Measurements from ENCODE around the gene UGT1A7.

Gene UGT1A7

DNA sequence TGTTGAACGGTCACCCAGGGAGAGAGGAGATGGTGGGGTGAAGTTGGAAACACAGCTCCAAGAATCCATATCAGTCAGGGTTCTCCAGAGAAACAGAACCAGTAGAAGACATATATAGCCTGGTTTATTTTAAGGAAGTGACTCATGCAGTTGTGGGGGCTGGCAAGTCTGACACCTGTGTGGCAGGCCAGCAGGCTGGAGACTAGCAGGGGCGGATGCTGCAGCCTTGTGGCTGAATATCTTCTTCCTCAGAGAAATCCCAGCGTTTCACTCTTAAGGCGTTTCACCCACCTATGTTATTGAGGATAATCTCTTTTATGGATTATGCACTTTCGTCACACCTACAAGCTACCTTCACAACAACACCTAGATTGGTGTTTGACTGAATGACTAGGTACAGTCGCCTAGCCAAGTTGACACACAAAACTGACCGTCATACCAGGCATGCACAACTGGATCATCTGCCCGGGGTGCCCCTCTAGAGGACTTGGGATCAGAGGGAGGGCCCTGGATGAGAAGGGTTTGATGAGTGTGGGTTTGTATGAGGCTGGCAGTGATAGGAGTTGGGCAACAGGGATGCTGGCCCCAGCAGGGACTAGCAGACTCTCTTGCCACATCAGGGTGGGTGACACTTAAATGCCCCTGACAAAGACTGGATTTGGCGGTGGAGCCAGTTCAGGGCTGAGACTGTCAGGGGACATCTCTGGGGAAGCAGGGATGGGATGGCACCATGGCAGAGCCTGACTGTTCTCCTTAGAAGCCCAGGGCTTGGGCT is 119.8 kb downstream of the UGT1A7 start:
- no peak for DNase-seq

DNA sequence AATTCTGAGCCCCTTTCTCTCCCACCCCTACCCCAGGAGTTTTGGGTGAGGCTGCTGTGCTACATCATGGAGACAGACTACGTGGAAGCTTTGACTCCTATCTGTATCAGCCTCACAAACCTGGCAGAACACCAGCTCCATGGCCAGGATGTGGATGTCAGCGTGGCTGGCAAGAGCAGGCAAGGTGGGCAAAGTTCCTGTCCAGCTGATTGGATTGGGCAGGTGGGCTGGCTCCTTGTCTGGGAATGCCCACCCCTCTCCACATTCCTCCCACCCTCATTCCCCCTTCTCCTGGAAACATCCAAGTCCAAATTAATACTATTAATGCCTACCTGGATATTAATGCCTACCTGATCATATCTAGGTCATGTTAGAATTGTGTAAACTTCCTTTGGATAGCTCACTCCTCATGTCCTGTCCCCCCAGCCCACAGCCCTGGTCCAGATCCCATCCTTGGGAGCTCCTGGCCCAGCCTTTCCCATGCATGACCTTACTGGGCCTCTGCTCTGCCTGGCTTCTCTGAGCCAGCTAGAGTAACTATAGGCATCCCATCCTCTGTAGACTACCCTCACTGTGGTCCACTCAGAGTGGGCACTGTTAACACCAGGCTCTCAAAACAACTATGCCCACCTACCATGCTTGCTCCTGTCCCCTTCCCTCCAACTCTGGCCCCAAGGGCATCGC is 120.6 kb downstream of the UGT1A7 start:
- DNase-seq = no peak

DNA sequence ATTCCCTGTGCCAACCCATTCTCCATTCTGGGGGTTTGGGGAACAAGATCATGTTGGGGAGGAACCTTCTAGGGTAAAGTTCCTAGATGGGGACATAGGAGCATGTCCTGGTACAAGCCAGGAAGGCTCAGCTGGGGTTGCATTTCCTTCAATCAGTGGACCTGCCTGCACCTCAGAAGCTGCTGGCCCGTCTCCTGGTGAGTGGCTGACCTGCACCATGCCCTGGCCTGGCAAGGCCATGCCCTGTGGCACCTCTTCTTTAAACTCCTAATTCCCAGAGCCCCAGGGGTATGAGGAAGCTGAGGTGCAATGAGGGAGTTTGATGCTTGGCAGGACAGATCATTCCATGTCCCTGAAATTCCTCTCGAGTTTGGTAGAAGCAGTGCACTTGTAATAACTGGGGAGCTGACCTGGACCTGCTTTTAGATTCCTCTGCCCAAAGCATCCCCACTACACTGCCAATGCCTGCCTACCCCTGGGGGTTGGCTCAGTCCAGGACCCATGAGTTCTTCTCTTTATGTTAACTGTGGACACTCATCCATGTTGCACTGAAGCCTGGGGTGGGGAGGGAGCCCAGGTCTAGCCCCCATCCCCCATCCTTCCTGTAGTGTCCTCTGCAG is 121.7 kb downstream of the UGT1A7 start:
- no peak for DNase-seq

DNA sequence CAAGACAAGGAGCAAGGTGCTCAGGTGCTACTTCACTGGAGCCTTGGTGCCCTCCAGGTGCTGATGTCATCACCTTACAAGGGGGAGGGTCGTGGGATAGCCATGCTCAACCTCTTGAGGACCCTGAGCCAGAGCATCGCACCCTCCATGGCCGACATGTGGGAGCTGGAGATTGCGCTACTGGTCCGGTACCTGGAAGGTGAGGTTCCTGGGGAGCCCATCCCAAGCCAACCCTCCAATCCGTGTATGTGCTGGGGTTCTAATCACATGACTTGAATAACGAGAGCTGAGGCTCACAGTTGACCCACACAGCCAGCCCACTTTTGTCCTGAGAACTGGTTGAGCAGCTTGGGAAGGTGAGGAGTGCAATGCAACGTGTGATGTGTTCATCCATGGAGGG is 122.3 kb downstream of the UGT1A7 start:
- no peak for DNase-seq

DNA sequence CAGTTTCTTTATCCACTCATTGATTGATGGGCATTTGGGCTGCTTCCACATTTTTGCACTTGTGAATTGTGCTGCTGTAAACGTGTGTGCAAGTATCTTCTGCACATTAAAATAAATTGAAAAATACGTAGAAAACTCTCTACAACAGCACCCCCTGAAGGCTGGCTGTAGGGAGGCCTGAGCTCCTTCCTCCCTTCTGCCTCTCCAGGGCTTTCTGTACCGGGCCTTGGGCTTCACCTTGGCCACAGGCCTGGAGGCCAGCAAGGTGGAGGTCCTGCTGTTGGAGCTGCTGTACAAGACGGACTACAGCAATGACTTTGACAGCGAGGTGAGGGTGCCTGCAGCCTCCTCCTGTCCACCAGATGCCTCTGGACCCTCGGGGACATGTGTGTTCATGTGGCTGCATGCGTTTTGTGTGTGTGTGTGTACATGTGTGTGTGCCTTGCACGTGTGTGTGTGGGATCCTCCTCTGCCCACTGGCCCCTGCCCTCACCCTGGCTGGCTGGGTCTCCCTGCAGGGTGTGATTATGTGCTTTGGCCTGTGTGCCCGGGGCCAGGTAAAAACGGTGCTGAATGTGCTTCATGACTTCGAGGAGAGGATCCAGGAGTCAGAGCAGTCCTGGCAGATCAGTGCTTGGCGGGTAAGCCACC is 125.6 kb downstream of the UGT1A7 start:
- DNase-seq = no peak

DNA sequence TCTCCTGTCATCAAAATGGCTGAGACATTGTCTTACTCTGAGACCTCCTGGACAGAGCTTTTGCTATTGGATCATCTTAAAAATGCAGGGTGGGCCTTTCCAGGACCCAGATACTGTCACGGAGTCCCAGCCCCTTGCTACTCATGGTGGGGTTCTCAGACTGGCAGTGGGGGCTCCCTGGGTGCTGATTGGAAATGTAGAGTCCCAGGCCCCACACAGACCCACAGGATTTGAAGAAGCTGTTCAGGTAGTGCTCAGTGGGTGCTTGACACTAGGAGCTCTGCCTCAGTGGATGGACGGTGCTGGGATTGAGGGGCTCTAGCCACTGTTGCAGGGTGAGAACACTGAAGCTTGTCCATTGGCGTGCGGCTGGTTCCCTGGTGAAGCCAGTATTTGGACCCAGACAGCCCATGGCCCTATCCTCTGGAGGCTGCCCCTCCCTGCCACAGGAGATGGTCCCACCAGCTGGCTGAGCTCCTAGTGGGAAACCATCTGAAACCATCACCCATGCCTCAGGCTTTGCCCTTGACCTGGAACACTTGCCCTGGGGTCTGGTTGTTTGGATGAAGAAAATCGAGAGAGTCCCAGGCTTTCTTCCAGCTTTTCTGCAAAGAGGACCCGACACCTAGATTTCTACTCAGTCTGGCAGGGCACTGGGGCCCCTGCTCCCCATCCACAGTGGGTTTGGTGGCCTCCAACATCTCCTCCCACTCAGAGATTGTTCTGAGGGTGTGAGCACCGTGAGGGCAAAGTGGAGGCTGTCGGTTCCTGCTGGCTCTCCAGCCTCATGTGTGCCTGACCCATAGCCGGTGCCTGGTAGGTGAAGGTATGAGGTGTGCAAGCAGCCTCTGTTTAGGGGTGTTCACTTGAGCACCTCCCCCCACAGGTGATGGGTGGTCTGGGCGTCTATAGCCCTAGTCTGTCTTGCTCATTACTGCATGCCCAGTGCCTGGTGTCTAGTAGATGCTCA is 126.5 kb downstream of the UGT1A7 start:
- DNase-seq = no peak

DNA sequence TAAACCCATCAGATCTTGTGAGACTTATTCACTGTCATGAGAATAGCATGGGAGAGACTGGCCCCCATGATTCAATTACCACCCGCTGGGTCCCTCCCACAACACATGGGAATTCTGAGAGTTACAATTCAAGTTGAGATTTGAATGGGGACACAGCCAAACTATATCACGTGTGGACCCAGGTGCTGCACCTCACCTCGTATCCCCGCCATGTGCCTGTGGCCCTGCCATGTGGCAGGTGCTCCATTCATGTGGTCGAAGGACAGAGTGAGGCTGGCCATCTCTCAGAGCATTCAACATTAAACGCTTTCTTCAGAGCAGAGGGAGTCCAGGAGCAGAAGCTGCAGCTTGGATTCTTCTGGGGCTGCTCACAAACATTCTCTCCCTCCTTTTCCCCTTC is 128.7 kb downstream of the UGT1A7 start:
- DNase-seq = no peak

DNA sequence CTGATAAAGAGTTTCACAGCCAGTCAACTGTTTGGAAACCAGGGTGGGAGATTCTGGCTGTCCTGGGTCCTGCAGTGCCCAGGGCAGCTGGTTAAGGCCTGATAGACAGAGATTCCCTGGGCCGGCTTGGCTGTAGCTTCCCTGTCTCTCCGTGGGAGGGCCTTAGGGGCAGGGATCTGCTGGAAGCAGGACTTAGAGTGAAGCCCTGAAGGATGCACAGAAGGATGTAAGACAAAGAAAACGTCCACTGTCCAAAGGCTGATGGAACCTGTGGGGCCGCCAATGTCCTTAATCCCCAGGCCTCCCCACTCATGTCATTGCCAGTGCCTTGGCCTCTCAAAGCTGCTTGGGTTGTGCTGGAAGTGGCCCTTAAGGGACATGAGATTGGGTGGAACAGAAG is 129.4 kb downstream of the UGT1A7 start:
- DNase-seq = no peak

DNA sequence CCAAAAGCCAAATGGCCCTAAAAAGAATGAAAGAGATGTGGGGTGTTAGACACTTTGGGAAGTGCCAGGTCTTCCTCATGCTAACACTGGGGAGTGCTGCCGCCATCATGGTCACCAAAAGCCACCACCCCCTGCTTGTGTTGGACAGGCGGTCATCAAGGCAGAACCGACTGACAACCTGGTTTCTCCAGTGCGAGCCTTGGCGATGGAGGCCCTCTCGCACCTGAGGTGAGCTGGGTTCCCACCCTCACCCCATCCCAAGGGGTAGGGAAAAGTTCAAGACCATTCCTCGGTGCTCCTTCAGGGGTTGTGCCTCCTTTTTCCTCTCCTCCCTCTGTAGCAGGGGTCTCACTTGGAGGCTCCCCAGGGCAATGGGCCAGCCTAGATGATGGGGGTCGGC is 130.0 kb downstream of the UGT1A7 start:
- no peak for DNase-seq

DNA sequence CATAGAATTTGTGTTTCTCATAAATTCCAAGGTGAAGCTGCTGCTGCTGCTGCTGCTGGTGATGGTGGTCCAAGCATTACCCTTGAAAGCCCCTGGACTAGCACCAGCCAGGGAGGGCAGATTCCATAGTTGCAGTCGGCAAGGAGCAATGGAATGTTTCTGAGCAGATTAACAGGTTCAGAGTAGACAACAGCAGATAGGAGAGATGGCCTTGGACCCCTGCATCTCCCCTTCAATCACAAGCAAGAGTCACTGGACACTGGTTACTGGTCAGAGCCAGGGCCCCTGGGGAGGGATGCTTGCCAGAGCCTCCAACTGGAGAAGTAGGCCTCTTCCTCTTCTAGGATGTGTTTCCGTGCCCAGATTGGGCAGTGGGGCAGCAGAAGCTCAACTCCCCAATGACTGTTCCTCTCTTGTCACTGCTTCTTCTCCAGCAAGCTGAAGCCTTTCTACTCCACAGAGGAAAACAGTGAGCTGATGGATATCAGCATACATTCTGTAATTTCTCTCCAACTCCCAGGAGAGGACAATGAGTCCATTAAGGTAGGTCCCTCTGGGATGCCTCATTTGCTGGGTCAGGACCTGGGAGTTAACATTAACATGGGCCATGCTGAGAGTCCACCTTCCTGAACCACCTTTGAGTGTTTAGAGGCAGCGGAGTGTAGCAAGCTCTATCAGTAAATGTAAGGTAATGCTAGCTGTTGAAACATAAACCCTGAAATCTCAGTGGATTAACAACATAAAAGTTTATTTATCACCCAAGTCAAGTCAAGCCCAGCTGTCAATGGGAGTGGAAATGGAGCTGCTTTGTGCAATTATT is 131.7 kb downstream of the UGT1A7 start:
- no peak for DNase-seq

DNA sequence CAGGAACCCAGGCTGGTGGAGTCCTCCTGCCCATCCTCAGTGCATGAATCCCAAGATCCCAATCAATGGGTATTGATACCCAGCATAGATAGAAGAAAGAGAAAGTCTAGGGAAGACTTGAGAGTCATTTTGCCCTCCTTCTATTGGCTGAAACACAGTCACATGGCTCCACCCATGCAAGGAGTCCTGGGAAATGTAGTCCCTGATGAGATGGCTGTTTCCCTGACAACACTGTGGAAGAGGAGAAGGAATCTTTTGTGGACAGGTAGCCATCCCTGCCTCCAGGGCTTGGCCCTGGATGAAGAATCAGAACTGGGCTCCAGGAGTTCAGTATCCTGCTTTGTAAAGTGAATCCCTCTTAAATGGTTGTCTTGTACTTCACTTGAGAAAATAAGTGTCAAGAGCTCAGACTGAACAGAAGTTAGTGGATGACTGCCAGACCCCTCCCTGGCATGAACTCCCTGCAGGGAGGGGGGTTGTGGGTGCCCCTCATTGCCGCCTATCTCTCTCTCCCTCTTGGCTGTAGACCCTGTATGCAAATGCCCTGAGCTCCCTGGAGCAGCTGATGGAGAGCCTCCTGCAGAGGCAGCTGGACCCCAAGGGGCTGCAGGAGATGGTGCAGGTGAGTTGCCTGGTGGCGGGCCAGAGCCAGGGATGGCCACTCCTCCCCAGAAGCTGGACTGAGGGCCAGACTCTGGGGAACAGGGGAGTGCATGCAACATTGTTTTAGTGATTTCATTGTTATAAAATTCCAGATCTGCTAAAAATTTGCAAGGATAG is 132.5 kb downstream of the UGT1A7 start:
- DNase-seq = no peak

DNA sequence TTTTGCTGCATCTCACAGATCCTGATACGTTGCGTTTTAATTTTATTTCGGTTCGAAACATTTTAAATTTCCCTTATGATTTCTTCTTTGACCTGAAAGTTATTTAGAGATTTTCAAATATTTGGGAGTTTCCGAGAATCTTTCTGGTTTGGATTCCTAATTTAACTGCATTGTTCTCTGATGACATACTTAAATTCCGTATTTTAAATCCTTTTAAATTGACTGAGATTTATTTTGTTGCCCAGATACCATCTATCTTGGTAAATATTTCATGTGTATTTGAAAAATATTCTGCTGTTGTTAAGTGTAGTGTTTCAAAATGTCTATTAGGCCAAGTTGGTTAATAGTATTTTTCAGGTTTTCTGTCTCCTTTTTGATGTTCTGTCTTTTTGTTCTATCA is 134.2 kb downstream of the UGT1A7 start:
- DNase-seq = no peak

DNA sequence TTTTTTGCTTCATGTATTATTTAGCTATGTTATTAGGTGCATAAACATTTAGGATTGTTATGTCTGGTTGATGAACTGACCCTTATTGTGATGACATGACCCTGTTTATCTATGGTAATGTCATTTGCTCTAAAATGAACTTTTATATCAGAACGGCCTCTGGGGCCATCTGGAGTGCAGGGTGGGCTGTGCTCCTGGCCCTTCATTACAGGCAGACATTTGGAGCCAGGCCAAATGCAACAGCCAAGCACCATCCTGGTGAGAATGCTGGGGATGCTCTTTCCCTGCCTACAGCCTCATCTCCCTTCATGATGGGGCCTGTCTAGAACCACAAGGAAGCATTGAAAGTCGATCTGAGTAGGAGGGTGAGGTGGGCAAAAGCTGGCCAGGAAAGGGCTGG is 134.6 kb downstream of the UGT1A7 start:
- DNase-seq = no peak

DNA sequence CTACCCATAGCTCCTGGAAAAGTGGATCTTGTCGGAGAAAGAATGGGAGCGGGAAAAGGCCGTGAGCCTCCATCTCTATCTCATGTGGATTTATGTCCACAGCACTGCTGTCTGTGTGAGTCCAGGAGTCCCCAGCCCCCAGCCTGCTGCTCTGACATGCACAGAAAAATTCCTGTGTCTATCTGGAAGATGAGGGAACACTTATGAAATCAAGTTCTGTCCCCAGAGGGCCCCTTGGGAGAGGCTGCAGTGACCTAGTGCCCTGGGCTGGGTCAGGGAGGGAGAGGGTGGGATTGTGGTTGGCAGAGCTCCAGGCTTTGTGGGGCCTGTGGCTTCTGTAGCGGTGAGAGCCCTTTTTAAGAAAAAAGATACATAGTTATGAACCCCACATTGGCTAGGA is 135.1 kb downstream of the UGT1A7 start:
- no peak for DNase-seq

DNA sequence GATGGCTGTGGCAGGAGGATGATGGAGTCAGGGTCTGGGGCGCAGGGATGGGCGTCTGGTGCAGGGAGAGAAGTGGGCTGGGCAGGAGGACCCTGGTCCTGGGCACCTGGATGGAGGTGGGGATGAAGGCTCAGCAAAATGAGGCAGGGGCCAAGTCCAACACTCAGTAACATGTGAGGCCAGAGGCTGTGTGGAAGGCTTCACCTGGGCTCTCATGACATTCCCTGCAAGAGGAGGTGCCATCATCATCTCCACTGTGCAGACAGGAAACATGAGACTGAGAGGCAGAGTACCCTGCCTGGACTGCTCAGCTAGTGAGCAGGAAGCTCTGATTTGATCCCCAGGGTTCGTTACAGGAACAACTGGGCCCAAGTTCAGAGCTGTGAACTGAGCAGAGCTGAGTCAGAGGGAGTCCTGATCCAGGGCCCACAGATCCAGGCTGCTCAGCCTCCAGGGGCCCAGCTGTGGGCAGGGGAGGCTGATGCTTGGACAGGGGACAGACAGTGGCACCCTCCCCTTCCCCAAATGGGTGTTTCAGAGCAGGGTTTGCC is 135.7 kb downstream of the UGT1A7 start:
- DNase-seq = no peak

DNA sequence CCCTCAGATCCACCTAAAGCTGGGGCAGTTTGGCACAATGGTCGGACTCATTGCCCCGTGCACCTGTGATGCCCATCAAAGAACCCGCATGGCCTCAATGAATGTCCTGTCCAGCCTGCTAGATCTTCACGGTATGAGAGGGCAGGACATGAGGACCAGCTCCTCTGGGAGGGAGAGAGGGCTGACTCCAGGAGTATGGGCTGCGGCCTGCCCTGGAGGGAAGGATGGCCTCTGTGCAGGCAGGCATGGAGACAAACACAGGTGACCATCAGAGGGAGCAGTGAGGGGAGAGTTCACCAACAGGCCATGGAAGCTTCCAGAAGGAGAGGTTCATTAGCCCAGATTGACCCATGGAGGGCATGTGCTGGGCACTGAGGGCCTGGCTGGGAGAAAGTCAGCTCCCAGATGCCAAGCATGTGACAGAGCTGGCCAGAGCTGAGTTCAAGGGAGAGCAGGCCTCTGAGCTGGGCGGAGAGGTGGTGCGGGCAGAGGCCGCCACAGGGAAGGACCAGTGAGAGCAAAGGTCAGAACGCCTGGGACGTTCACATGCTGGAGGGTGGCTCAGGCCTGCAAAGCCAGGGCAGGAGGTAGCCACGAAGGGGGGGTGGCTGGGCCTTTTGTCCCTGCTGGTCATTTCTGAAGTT is 136.4 kb downstream of the UGT1A7 start:
- no peak for DNase-seq

DNA sequence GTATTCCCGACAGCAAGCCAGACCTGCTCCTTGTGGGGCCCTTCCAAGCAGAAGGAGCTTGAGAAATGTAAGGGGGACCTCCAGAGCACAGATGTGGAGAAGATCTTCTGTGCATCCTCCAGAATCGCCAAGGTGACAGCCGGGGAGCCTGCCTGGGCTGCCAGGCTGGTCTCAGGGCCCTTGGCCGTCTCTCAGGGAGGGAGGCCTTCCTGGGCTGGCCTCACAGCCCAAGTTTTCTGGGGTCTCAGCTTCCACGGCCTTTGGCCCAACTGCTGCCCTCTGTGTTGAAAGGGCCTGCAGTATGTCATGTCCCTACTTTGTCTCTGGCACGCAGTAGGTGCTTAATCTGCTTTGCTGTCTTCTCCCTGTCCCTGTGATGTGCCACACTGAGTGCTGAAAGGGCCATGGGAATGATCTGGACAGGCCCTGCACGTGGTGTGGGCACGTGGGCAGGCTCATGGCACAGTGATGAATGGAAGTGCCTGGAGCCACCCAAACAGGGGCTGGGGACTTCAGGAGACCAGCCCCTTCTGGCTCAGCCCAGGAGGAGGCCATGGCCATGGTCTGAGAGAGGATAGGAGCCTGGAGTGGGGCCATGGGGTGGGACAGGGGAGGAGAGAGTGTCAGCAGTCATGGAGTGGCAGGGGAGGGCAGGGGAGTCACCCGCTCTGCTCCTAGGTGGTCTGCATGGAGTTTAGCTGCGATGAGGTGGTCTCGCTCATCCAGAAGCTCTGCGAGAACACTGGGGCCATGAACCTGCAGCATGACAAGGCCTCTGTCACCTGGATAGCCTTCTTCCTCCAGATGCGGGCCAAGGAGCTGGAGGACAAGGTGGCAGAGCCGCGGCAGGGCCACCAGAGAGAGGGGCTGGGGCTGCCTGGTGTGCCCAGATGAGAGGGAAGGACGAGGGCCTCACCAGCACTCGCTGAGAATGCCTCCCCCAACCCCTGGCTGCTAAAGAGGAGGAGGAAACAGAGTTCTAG is 137.2 kb downstream of the UGT1A7 start:
- no peak for DNase-seq
